GM18519 (cell line): ENCODE measurements around the gene NID1.
A peak's percentile ranks its signal among the peaks of the same experiment; 100 is the strongest.
"Not testable (repeated sequence)": the region's sequence is repeated elsewhere in the genome, so short reads cannot be mapped to it uniquely, and the experiment has no call there.

Source experiments
- ATAC-seq: cut with Tn5 transposase; IDR thresholded peaks from one replicate; pipeline ENCODE4 v1.9.1; 2021; ENCODE audit warnings: mild to moderate bottlenecking, moderate library complexity; ENCODE audit not compliant: unreplicated experiment, low FRiP score

Gene NID1

GRCh38 chr1:236096660-236097482, 32.0 kb upstream of the NID1 start:
- not testable (repeated sequence) for ATAC-seq

GRCh38 chr1:236095705-236096520, 31.0 kb upstream of the NID1 start:
- no peak for ATAC-seq

- no peak for ATAC-seq
Observed at GRCh38 chr1:236092899-236093298, 28.0 kb upstream of the NID1 start.

- ATAC-seq, result no peak
Observed at GRCh38 chr1:236091933-236092318, 27.0 kb upstream of the NID1 start.

GRCh38 chr1:236090741-236091147, 25.9 kb upstream of the NID1 start:
- ATAC-seq, result no peak

- ATAC-seq, result peak; percentile 59
Observed at GRCh38 chr1:236089046-236089773, 24.3 kb upstream of the NID1 start.

GRCh38 chr1:236086537-236086936, 21.6 kb upstream of the NID1 start:
- ATAC-seq, result no peak

- no peak for ATAC-seq
Observed at GRCh38 chr1:236085545-236086159, 20.8 kb upstream of the NID1 start.

- no peak for ATAC-seq
Observed at GRCh38 chr1:236084386-236084730, 19.5 kb upstream of the NID1 start.

- no peak for ATAC-seq
Observed at GRCh38 chr1:236083650-236084385, 18.9 kb upstream of the NID1 start.

- no peak for ATAC-seq
Observed at GRCh38 chr1:236082526-236082925, 17.6 kb upstream of the NID1 start.

GRCh38 chr1:236081546-236082227, 16.8 kb upstream of the NID1 start:
- ATAC-seq, result no peak

- ATAC-seq, result no peak
Observed at GRCh38 chr1:236079703-236080102, 14.8 kb upstream of the NID1 start.

- no peak for ATAC-seq
Observed at GRCh38 chr1:236078993-236079392, 14.1 kb upstream of the NID1 start.

GRCh38 chr1:236078077-236078476, 13.2 kb upstream of the NID1 start:
- ATAC-seq, result not testable (repeated sequence)

GRCh38 chr1:236075848-236076247, 11.0 kb upstream of the NID1 start:
- no peak for ATAC-seq

GRCh38 chr1:236073307-236073897, 8.5 kb upstream of the NID1 start:
- no peak for ATAC-seq

- no peak for ATAC-seq
Observed at GRCh38 chr1:236072001-236072400, 7.1 kb upstream of the NID1 start.

- ATAC-seq, result no peak
Observed at GRCh38 chr1:236070753-236071152, 5.9 kb upstream of the NID1 start.
